Measurements from ENCODE around the gene IL1R2.

GRCh38 chr2:102043560-102043959, 51.8 kb downstream of the IL1R2 start:
- TF ChIP-seq, protein P1, sequence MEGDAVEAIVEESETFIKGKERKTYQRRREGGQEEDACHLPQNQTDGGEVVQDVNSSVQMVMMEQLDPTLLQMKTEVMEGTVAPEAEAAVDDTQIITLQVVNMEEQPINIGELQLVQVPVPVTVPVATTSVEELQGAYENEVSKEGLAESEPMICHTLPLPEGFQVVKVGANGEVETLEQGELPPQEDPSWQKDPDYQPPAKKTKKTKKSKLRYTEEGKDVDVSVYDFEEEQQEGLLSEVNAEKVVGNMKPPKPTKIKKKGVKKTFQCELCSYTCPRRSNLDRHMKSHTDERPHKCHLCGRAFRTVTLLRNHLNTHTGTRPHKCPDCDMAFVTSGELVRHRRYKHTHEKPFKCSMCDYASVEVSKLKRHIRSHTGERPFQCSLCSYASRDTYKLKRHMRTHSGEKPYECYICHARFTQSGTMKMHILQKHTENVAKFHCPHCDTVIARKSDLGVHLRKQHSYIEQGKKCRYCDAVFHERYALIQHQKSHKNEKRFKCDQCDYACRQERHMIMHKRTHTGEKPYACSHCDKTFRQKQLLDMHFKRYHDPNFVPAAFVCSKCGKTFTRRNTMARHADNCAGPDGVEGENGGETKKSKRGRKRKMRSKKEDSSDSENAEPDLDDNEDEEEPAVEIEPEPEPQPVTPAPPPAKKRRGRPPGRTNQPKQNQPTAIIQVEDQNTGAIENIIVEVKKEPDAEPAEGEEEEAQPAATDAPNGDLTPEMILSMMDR (IDR thresholded peaks at IDR 0.05): no peak
- TF ChIP-seq POLR2A (IDR thresholded peaks at IDR 0.05): no peak

Data from Peyer's patch (tissue), 4 donors.